Umbilical cord (tissue), 2 donors: ENCODE results near the gene LRRC18. TPM values are rescaled to one million over a fixed set of nuclear protein-coding genes. Genes with fewer than 3 reads are reported as not detected.
A peak's percentile ranks its signal among the peaks of the same experiment; 100 is the strongest.

Experiments used
- DNase-seq: peaks from one replicate; pipeline ENCODE4 v3.0.0-alpha.2; 2015; ENCODE audit warnings: low spot score
- total RNA-seq: library from RNA; depleted of rRNA; stranded (reverse); fragments of >200 nt; gene quantifications from one replicate; pipeline ENCODE4 v1.2.3, GENCODE V29; 2014; ENCODE audit warnings: low replicate concordance; ENCODE audit not compliant: insufficient read depth

LRRC18 gene
- total RNA-seq, 1 donor from 2014 or later: 0.48 TPM

- no peak for DNase-seq
Observed at GRCh38 chr10:48946332-48946731, 6.7 kb upstream of the LRRC18 start.

GRCh38 chr10:48945441-48946130, 5.9 kb upstream of the LRRC18 start:
- peak; percentile 11 for DNase-seq

GRCh38 chr10:48944171-48944570, 4.5 kb upstream of the LRRC18 start:
- no peak for DNase-seq

GRCh38 chr10:48943096-48943495, 3.5 kb upstream of the LRRC18 start:
- no peak for DNase-seq

GRCh38 chr10:48941427-48942075, 1.9 kb upstream of the LRRC18 start:
- DNase-seq: no peak

GRCh38 chr10:48940958-48941357, 1.3 kb upstream of the LRRC18 start:
- no peak for DNase-seq

GRCh38 chr10:48940372-48940771, 732 bp upstream of the LRRC18 start:
- no peak for DNase-seq

GRCh38 chr10:48938990-48939536, 577 bp downstream of the LRRC18 start:
- DNase-seq: no peak

- no peak for DNase-seq
Observed at GRCh38 chr10:48938281-48938680, 1.4 kb downstream of the LRRC18 start.

- no peak for DNase-seq
Observed at GRCh38 chr10:48937796-48938195, 1.8 kb downstream of the LRRC18 start.

GRCh38 chr10:48935577-48935976, 4.1 kb downstream of the LRRC18 start:
- DNase-seq: no peak

GRCh38 chr10:48934672-48935501, 4.8 kb downstream of the LRRC18 start:
- no peak for DNase-seq

- no peak for DNase-seq
Observed at GRCh38 chr10:48932831-48933664, 6.6 kb downstream of the LRRC18 start.

- DNase-seq: no peak
Observed at GRCh38 chr10:48931188-48931587, 8.5 kb downstream of the LRRC18 start.

- no peak for DNase-seq
Observed at GRCh38 chr10:48929413-48929990, 10.1 kb downstream of the LRRC18 start.

- DNase-seq: no peak
Observed at GRCh38 chr10:48926764-48927540, 12.7 kb downstream of the LRRC18 start.

- no peak for DNase-seq
Observed at GRCh38 chr10:48926255-48926654, 13.4 kb downstream of the LRRC18 start.

GRCh38 chr10:48924988-48925387, 14.7 kb downstream of the LRRC18 start:
- no peak for DNase-seq

- DNase-seq: no peak
Observed at GRCh38 chr10:48923748-48924147, 15.9 kb downstream of the LRRC18 start.

GRCh38 chr10:48913674-48914073, 26.0 kb downstream of the LRRC18 start:
- DNase-seq: no peak
